HL-60/S4 (cell line): ENCODE data around the gene GMDS.

Experiments used
- in situ Hi-C: fragments of 300-500 bp; cut with MboI; formaldehyde crosslinking; loops from 2 replicates; pipeline ENCODE4 v1.14.3; 2022; ENCODE audit warnings: low sequenced_read_pairs

GMDS gene

DNA sequence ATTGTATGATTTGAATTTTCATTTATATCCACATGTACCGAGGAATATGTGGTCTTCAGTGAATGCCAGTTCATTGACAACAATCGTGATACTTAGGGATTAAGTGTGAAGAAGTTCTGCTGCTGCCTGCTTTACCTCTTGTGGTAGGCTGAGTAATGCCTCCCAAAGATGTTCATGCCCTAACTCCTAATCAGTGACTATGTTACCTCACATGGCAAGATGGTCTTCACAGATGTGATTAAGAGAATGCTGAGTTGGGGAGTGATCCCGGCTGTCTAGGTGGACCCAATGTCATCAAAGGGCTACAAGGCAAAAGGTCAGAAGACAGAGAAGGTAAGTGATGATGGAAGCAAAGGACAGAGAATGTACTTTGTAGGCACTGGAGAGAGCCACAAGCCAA lies 454.7 kb downstream of the GMDS start:
- in situ Hi-C loops: no loop called here

DNA sequence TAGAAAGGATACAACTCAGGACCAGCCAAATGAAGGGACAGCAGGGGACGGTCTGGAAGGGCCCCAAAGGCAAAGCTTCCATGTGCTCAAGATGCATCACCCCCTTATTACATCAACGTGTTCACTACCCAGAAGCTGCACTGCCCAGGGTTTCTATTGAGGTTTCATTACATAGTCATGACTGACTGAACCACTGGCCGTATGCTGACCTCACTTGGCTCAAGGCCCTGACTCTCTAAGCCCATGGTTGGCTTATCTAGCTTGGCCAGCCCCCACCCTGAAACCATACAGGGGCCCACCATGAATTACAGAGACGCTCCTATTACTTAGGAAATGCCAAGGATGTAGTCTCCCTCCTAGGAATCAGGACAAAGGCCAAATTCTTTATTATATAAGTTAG lies 456.3 kb downstream of the GMDS start:
- in situ Hi-C loops: no loop called here

DNA sequence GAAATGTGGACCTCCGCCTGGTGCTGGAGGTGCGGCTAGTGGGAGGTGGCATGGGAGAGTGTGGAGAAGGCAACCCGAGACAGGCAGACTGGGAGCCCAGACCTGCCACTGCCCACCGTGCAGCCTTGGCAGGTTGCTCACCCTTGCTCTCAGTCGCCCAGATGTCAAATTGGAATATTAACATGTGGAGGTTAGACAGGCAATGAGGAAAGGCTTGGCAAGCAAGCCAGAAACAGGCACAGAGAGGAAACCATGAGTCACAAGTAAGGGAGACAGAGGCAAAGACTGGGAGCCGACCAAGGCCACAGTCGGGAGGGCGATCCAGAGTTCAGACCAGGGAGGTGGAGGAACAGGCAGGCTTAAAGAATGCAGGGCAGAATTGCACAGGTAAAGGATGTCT lies 457.5 kb downstream of the GMDS start:
- in situ Hi-C loops: no loop called here

GRCh38 chr6:1786455-1787453 lies 458.7 kb downstream of the GMDS start:
- in situ Hi-C loops: no loop called here

DNA sequence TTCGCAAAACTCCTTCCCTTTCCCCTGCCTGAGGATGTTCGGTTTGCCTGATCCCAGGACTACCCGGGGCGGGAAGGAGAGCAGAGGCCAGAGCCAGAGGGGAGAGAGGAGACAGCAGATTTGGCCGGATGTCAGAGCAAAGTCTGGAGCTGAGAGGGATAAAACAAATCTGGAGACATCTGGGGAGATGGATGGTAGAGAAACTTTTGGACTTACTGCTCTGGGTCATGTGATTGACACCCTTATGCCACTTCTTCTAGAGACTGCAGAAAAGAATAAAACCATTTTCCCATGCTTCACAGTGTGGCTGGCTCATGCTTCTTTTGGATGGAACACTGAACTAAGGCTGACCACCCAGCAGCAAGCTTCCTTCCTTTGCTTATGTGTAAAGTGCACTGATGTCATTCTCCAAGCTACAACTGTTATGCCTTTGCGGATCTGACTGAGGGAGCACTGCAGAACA lies 461.0 kb downstream of the GMDS start:
- in situ Hi-C loops: no loop called here

DNA sequence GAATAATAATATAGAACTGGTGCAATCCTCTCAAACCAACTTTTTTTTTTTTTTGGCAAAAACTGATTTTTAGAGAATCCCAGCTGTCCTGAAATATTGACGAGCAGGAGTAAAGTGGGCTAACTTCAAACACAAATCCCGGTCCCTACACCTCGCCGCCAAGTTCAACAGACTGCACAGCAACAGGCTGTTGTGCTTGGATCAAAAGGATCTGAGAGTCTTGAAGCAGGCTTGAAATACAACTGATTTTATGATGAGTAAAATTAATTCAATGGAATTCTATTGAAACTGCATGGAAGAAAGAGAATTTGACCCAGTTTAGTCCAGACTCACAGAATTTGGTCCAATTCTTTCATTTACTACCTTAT lies 463.6 kb downstream of the GMDS start:
- in situ Hi-C loops: no loop called here

GRCh38 chr6:1781152-1781816 lies 464.1 kb downstream of the GMDS start:
- in situ Hi-C loops: no loop called here

DNA sequence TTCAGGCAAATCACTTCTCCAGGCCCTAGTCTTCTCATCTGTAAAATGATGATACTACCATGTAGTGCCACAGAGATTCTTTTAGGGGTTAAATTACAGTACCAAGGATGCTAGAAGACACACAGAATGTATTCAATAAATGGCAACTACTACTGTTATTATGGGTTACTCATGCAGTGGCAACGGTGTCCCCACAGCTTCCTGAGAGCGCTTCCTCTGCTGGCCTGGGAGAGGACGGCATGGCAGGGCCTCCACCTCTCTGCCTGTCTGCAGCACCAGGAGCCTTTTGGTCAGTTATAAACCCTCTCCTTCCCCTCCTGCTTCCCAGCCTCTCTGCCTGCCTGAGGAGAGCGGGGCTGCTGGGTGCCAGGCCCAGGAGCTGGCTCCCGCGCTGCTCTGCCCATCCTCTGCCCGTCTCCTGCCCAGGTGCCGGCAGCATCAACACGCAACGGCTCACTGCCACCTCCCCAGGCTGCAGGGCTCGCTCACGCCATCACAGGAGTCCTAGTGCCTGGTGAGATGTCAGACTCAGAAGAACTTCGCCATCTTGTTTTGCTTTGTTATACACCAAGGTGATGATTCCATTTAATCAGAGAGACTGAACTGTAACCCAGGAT lies 465.0 kb downstream of the GMDS start:
- in situ Hi-C loops: no loop called here

DNA sequence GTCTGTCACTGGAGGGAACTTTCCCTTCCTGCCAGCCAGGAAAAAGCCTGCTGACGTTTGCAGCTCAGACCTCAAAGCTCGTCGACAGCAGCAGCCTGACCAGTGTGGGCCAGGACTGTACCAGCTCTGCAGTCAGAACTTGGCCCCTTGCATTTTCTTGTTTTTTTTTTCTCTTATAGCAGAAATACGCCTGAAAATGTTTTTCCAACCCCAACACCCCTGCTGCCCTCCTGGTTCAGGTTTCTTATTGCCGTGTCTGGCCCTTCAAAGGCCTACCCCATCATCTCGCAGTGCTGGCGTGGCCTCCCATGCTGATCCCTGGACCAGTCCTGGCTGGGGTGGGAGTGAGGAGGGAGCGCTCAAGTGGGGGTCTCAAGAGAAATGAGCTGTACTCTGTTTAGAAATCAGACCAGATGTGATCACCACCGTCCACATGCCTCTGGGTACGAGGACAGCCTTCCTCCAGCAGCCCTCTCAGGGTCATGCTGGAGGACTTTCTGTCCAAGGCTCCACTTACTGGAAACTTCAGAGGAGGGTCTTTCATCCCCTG lies 466.6 kb downstream of the GMDS start:
- in situ Hi-C loops: no loop called here

DNA sequence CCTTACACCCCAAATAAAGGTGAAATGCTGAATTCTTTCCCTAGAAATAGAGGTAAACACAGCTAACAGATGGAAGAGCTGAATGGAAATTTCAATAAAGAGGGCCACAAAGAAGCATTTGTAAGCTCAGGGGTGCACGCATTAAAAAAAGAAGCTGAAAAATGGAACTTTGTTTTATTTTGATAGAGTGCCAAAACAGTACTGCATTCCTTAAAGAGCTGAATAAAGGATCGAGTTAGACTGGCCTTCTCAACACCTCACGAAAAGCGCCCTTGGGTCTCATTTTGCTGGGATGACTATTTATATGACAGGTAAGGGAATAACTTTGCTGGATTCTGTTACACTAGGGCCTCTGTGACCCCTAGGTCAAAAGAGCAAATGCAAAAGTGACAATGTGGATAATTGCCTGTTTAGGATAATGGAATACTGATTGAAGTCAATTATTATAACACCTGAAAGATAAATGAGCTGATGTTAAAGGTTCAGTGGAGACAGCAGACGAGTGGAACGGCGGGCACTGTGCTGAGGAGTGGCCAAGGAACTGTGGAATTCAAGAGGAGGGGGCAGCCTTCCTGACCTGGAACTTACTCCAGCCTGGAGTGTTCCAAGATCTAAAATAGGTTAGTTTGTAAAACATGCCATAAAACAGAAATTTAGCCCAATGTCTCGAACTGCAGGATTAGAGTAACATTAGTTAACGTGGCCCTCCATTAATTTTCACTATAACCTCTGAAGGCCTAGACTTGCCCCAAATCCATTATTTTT lies 467.3 kb downstream of the GMDS start:
- in situ Hi-C loops: no loop called here

DNA sequence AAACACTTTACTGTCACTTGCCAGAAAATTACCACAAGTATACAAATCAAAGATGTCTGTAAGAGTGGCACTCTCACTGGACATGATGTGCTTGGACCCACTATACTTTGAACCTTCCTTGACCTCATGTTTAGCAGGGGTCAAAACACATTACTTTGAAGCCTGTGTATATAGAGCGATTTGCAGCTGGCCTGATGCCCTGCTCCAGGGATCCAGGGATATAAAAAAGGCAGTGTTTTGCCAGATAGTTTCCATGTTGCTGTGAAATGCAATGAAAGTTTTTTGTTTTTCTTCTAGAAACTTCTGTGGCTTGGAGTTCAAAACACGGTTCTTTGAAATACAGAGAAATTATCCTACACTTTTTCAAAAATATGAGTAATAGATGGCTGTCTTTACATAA lies 470.0 kb downstream of the GMDS start:
- in situ Hi-C loops: no loop called here

GRCh38 chr6:1774226-1774915 lies 471.0 kb downstream of the GMDS start:
- in situ Hi-C loops: no loop called here

GRCh38 chr6:1773700-1774099 lies 471.7 kb downstream of the GMDS start:
- in situ Hi-C loops: no loop called here

GRCh38 chr6:1770968-1771723 lies 474.3 kb downstream of the GMDS start:
- in situ Hi-C loops: no loop called here

- in situ Hi-C loops: no loop called here
Observed at GRCh38 chr6:1770435-1770843, 475.0 kb downstream of the GMDS start.

DNA sequence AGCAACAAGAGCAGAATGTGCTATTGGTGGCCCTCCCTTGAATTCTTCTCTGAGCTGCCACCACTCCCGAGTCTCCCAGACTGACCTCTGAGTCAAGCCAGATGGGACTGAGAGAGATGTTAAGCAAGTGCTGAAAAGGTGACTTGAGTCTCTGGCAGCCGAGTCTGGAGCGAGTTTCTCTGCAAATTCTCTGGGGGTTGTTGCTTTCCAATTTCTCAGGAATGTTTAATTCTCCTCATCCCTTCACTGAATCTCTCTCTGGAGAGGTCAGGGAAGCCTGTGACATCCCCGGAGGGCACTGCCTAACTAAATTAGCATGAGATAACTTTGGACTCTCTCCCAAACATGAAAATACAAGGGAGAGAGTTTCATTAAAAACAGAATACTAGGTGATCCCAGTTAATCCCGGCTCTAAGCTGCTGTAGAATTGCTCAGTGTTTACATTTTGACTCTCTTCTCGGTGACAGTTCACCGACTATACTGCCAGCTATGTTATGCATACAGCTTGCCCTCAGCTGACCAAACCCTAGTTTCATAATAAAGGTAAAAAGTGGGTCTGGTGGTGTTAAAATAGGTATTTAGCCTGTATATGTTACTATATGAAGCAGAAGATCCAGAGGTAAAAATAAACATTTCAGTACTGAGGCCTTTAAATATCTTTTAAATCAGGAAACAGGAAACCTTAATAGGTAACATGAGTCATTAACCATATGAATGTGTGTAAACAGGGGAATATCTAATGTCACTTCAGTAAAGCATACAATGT lies 477.7 kb downstream of the GMDS start:
- in situ Hi-C loops: no loop called here

- in situ Hi-C loops: no loop called here
Observed at GRCh38 chr6:1766654-1767053, 478.8 kb downstream of the GMDS start.

GRCh38 chr6:1765160-1765903 lies 480.1 kb downstream of the GMDS start:
- in situ Hi-C loops: no loop called here
